ENCODE measurements around the gene AMIGO3. TPM values are rescaled to one million over a fixed set of nuclear protein-coding genes. Genes with fewer than 3 reads are reported as not detected.

AMIGO3 gene
- total RNA-seq, 2 donors from 2014 or later: not detected

- intact Hi-C loops (cut with DNase I, micrococcal nuclease): no loop called here
- DNase-seq (no peak), ATAC-seq (no peak)
Observed at GRCh38 chr3:49680493-49681231, 38.8 kb downstream of the AMIGO3 start.

- DNase-seq: no peak
- intact Hi-C loops (cut with DNase I, micrococcal nuclease): loop anchor here in 1 of 2 donors (10.0 kb wide), 1 partner anchor 141 kb away; no protein-coding TSS in a partner anchor
- ATAC-seq: no peak
Observed at GRCh38 chr3:49675912-49676311, 43.6 kb downstream of the AMIGO3 start.

- intact Hi-C loops (cut with DNase I, micrococcal nuclease): loop anchor here (5.0 to 10.0 kb wide), 2 partner anchors 137 to 140 kb away; no protein-coding TSS in a partner anchor
- peak; percentile 35 for ATAC-seq
Observed at GRCh38 chr3:49674497-49674983, 44.9 kb downstream of the AMIGO3 start.

GRCh38 chr3:49673715-49674496, 45.6 kb downstream of the AMIGO3 start, which contains the start of gene APEH:
TSS of gene APEH (plus strand) at chr3:49674351. CDS start at chr3:49674402, 51 bp downstream.
- peak; percentile 98 to 99 for DNase-seq
- ATAC-seq: peak; percentile 86
- intact Hi-C loops (cut with DNase I, micrococcal nuclease): loop anchor here (5.0 to 10.0 kb wide), 2 partner anchors 137 to 139 kb away; no protein-coding TSS in a partner anchor

More at GRCh38 chr3:49674497-49674983, 44.9 kb downstream of the AMIGO3 start:
- DNase-seq: peak; percentile 63 to 64

- ATAC-seq (peak; percentile 2), DNase-seq (peak in 1 of 2 donors; percentile 58)
- intact Hi-C loops (cut with DNase I, micrococcal nuclease): loop anchor here (5.0 to 10.0 kb wide), 2 partner anchors 136 to 138 kb away; no protein-coding TSS in a partner anchor
Observed at GRCh38 chr3:49673121-49673714, 46.3 kb downstream of the AMIGO3 start.

- ATAC-seq: peak; percentile 19
- intact Hi-C loops (cut with DNase I, micrococcal nuclease): loop anchor here (5.0 to 10.0 kb wide), 2 partner anchors 134 to 137 kb away; no protein-coding TSS in a partner anchor
- DNase-seq: peak; percentile 64 to 72
Observed at GRCh38 chr3:49671291-49672288, 47.9 kb downstream of the AMIGO3 start.

GRCh38 chr3:49670940-49671290, 48.6 kb downstream of the AMIGO3 start:
- DNase-seq (no peak), ATAC-seq (no peak)
- intact Hi-C loops (cut with DNase I, micrococcal nuclease): loop anchor here (5.0 to 10.0 kb wide), 2 partner anchors 134 to 136 kb away; no protein-coding TSS in a partner anchor

- no peak for ATAC-seq
- intact Hi-C loops (cut with DNase I, micrococcal nuclease): no loop called here
- DNase-seq: no peak
Observed at GRCh38 chr3:49669352-49669751, 50.1 kb downstream of the AMIGO3 start.

- intact Hi-C loops (cut with DNase I, micrococcal nuclease): no loop called here
- ATAC-seq: no peak
- DNase-seq: no peak
Observed at GRCh38 chr3:49668861-49669260, 50.6 kb downstream of the AMIGO3 start.

GRCh38 chr3:49668414-49668797, 51.1 kb downstream of the AMIGO3 start:
- intact Hi-C loops (cut with DNase I, micrococcal nuclease): no loop called here
- ATAC-seq: no peak
- no peak for DNase-seq

- DNase-seq (no peak), ATAC-seq (no peak)
- intact Hi-C loops (cut with DNase I, micrococcal nuclease): no loop called here
Observed at GRCh38 chr3:49667701-49668413, 51.6 kb downstream of the AMIGO3 start.

Other genes with a start within 250 kb of the AMIGO3 start
- gene DAG1, start 249.4 kb downstream of the AMIGO3 start, total RNA-seq: 100 to 1,000 TPM in 1 of 2 donors, 10 to 100 TPM in 1; 88.3 to 107 TPM
- under 1 TPM; 0.24 to 0.25 TPM for gene BSN, start 165.2 kb downstream of the AMIGO3 start, total RNA-seq
- 100 to 1,000 TPM; 153 to 182 TPM for gene APEH, start 45.3 kb downstream of the AMIGO3 start, total RNA-seq
- 10 to 100 TPM; 22.1 to 28.2 TPM for gene MST1, start 30.2 kb downstream of the AMIGO3 start, total RNA-seq
- gene RNF123, start 30.1 kb downstream of the AMIGO3 start, total RNA-seq: 10 to 100 TPM; 40.3 to 44.0 TPM
- 10 to 100 TPM; 54.2 to 78.4 TPM for gene GMPPB, start 4.3 kb upstream of the AMIGO3 start, total RNA-seq
- gene IP6K1, start 66.9 kb upstream of the AMIGO3 start, total RNA-seq: 10 to 100 TPM; 29.2 to 36.9 TPM
- under 1 TPM in 1 of 2 donors, not detected in 1; 0.20 TPM for gene CDHR4, start 80.2 kb upstream of the AMIGO3 start, total RNA-seq
- gene INKA1, start 83.6 kb upstream of the AMIGO3 start, total RNA-seq: 1 to 10 TPM in 1 of 2 donors, under 1 TPM in 1; 0.27 to 2.0 TPM
- gene UBA7, start 94.3 kb upstream of the AMIGO3 start, total RNA-seq: 100 to 1,000 TPM in 1 of 2 donors, 10 to 100 TPM in 1; 71.6 to 102 TPM
- gene TRAIP, start 136.9 kb upstream of the AMIGO3 start, total RNA-seq: 1 to 10 TPM; 3.2 to 5.3 TPM
- gene CAMKV, start 150.2 kb upstream of the AMIGO3 start, total RNA-seq: under 1 TPM; 0.12 to 0.34 TPM
- 100 to 1,000 TPM; 124 to 145 TPM for gene MST1R, start 184.2 kb upstream of the AMIGO3 start, total RNA-seq
- gene MON1A, start 210.1 kb upstream of the AMIGO3 start, total RNA-seq: 1 to 10 TPM; 9.4 TPM
- gene RBM6, start 220.5 kb upstream of the AMIGO3 start, total RNA-seq: 10 to 100 TPM; 63.7 to 76.6 TPM

All from left colon (tissue), 2 donors.